Motor neuron (in vitro differentiated cells): ENCODE results near the gene BBS9. TPM values are rescaled to one million over a fixed set of nuclear protein-coding genes. Genes with fewer than 3 reads are reported as not detected.
"Not testable (repeated sequence)": the region's sequence is repeated elsewhere in the genome, so short reads cannot be mapped to it uniquely, and the experiment has no call there.

ENCODE experiments used
- ATAC-seq, 8 experiments: fragments of 200-7000 bp; cut with Tn5 transposase; replicated peaks in 6 of 8; 2 replicates each; pipeline ENCODE4 v1.8.0; 2021; ENCODE audit warnings: mild to moderate bottlenecking in 8 of 8, moderate library complexity in 8 of 8
- H3K27ac ChIP-seq, 2 donors: fragments of 250-450 bp; sonication (Bioruptor Pico); 2 replicates each; pipeline ENCODE4 v1.9.0; 2021; ENCODE audit warnings: antibody characterized with exemption in 2 of 2, mild to moderate bottlenecking in 2 of 2, moderate library complexity in 1 of 2
- H3K4me1 ChIP-seq, 2 donors: fragments of 250-450 bp; sonication (Bioruptor Pico); replicated peaks in 1 of 2; 2 replicates each; pipeline ENCODE4 v1.6.1; 2021; ENCODE audit warnings: antibody characterized with exemption in 2 of 2, mild to moderate bottlenecking in 2 of 2, moderate library complexity in 1 of 2
- H3K4me3 ChIP-seq, 5 donors: fragments of 250-450 bp; sonication (Bioruptor Pico); 2 replicates each; pipeline ENCODE4 v1.9.0; 2021; ENCODE audit warnings: antibody characterized with exemption in 5 of 5, mild to moderate bottlenecking in 5 of 5, moderate library complexity in 4 of 5
- WGBS, 10 experiments: fragments of 450-650 bp; shearing (Covaris generic); methylation state at CpG; one replicate each; pipeline ENCODE4 v1.0.0; 2022; 5-methylcytosine and 5-hydroxymethylcytosine counted together
- in situ Hi-C, 9 experiments: fragments of 400-800 bp; cut with MboI; loops; one replicate each; pipeline ENCODE4 v1.15.0; 2021; ENCODE audit warnings: low sequenced_read_pairs in 9 of 9, low pct_unique_long_range_greater_than_20kb in 2 of 9; ENCODE audit not compliant: unreplicated experiment in 9 of 9
- total RNA-seq, 8 experiments: library from RNA; unstranded; fragments of 300-600 nt; gene quantifications; 2 replicates each; pipeline versions ENCODE4 v1.2.3 to v1.2.4, GENCODE V29; 2022

Gene BBS9
- total RNA-seq, 8 experiments from 2014 or later = 11.4 to 43.5 (median 22.8) TPM

DNA sequence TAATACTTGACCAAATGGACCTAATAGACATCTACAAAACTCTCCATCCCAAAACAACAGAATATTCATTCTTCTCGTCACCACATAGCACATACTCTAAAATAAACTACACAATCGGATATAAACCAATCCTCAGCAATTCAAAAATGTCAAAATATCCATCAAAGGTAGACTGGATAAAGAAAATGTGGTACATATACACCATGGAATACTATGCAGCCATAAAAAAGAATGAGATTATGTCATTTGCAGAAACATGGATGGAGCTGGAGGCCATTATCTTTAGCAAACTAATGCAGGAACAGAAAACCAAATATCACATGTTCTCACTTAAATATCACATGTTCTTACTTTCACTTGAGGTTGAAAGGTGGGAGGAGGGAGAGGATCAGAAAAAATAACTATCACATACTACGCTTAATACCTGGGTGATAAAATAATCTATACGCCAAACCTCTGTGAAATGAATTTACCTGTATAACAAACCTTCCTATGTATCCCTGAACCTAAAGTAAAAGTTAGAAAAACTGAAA lies 142.5 kb downstream of the BBS9 start:
- ATAC-seq = not testable (repeated sequence)

DNA sequence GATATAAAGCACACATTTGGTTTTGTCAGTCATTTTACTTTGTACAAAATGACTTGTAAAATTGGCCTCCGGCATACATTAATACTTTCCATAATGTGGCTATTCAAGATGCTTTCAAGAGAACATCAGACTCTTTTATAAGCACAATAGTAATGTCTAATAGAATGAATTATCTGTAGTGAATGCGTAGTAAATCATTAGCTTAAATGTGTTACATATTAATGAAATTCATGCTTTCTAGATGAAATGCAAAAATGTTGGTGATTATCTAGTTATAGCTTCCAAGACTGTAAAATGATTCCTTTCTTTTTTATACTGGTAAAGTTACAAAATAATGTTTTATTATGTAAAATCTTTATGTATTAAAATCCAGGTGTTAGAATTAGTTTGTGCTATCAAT lies 144.0 kb downstream of the BBS9 start:
- in situ Hi-C loops = no loop called here
- WGBS, 10 experiments = 32 to 100% (median 87%) methylated on average over 1 to 2 of the region's 2 CpGs
- no peak overlapping the region for H3K4me3 ChIP-seq
- no peak overlapping the region for H3K27ac ChIP-seq
- ATAC-seq = no peak
- H3K4me1 ChIP-seq = no peaks in the 10 kb centered on the region

More for the DNA sequence above, 142.5 kb downstream of the BBS9 start:
- in situ Hi-C loops, H3K4me3 ChIP-seq, H3K4me1 ChIP-seq, H3K27ac ChIP-seq: not testable (repeated sequence)
- WGBS, 10 experiments = 68 to 100% (median 95%) methylated on average over 2 to 4 of the region's 4 CpGs

DNA sequence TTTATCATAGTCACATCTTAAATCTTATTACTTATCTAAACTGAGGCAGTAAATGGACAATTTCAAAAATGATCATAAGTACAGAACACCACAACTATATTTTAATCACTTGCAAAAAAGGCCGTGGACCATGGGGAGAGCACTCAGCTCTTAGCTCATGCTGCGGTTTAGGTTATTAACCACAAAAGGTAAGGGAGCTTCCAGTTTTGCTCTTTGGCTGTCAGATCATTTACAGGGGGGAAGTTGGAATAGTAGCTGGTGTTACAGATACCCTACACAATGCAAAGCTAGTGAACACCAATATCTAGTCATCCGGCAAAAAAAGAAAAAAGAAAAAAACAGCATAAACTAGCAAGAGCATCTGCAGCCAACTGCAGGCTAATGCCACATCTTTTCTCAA lies 147.0 kb downstream of the BBS9 start:
- no peaks in the 10 kb centered on the region for H3K4me1 ChIP-seq
- 80 to 100% (median 87%) methylated on average over 1 to 3 of the region's 3 CpGs; no CpG with 5 or more reads in 1 of the 10 experiments for WGBS, 10 experiments
- no peak overlapping the region for H3K27ac ChIP-seq
- ATAC-seq = no peak
- H3K4me3 ChIP-seq = no peak overlapping the region
- in situ Hi-C loops = no loop called here

DNA sequence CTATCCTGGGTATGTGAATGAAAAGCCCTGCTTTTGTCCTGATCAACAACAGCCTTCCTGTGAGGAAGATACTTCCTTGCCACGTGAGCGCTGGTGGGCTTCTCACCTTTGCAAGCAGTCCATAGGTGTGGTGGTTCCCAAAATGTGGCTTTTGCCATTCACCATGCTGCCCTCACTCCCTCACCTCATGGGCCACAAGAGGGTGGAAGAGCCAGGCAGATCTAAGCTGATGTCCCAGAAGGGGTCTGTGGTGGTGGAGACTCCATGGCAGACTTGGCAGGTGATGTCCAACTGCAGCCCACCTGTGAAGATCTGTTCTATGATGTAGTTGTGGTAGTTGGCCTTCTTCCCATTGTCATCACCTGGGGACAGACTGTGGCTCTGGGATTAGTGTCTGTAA lies 147.4 kb downstream of the BBS9 start:
- in situ Hi-C loops = no loop called here
- no peak for ATAC-seq
- Histone ChIP-seq H3K4me3 (no peak overlapping the region), H3K4me1 (no peaks in the 10 kb centered on the region), H3K27ac (no peak overlapping the region)
- WGBS, 10 experiments = 90 to 100% (median 93%) methylated on average over 1 to 2 of the region's 2 CpGs; no CpG with 5 or more reads in 5 of the 10 experiments

DNA sequence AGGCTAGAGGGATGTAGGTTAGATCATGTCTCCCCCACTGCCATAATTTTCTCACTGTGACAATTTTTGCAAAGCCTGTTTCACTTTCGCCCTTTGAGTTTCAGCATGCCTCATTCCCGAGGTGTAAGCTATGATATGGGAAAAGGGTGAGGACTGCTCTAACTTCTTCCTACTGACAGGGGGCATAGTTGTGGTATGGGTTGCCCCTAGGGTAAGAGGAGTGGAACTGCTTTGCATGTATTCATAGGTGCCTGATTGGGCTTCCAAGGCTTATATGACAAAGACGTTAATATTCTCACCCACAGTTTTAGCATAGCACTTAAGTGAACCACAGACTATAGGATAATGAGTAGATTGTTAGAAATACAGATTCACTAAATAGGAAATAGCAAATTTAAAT lies 148.7 kb downstream of the BBS9 start:
- 90 to 100% (median 98%) methylated on average over 2 to 3 of the region's 3 CpGs; no CpG with 5 or more reads in 4 of the 10 experiments for WGBS, 10 experiments
- Histone ChIP-seq H3K27ac (no peak overlapping the region), H3K4me1 (no peaks in the 10 kb centered on the region), H3K4me3 (no peak overlapping the region)
- no peak for ATAC-seq
- in situ Hi-C loops = no loop called here

DNA sequence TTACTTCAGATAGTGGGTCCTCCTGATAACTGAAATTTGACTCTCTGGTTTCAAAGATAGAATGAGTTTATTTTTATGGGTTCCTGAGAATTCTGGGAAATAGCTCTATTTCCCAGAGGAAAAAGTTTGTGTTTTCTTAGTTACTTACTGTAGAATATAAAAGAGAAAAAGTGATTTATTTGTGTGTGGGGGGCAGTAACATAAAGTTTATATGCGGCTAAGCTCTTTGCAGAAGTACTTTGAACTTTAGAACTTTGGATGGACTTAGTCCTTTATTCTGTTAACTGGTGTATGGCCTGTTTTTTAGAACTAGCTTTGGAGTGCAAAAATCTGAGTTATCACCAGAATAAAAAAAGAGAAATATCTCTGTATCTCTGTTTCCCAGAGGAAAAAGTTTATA lies 157.1 kb downstream of the BBS9 start:
- Histone ChIP-seq H3K4me1 (no peaks in the 10 kb centered on the region), H3K27ac (no peak overlapping the region), H3K4me3 (no peak overlapping the region)
- no peak for ATAC-seq
- 60 to 100% (median 100%) methylated on average over 1 of the region's 1 CpG for WGBS, 10 experiments
- in situ Hi-C loops = no loop called here

DNA sequence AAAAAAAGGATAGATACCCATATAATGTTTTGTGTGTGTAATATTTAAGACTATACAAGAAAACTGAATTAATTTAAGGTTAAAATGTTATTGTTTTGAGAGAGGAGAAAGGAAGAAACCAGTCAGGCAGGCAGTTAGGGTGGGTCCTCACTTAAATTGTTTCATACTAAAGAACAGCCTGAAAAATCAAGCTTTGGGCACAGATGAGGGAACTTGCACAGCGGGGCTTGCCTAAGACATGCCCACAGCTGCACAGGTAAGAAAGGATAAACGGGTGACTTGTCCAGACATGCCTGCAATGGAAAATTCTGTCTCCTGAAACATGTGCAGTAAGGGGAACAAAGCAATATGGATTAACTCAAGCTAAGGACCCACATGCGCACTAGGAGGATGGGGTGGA lies 158.4 kb downstream of the BBS9 start:
- Histone ChIP-seq H3K4me3 (no peak overlapping the region), H3K27ac (no peak overlapping the region), H3K4me1 (no peaks in the 10 kb centered on the region)
- WGBS, 10 experiments = 79 to 100% (median 94%) methylated on average over 1 to 3 of the region's 3 CpGs; no CpG with 5 or more reads in 3 of the 10 experiments
- in situ Hi-C loops = no loop called here
- ATAC-seq = no peak

DNA sequence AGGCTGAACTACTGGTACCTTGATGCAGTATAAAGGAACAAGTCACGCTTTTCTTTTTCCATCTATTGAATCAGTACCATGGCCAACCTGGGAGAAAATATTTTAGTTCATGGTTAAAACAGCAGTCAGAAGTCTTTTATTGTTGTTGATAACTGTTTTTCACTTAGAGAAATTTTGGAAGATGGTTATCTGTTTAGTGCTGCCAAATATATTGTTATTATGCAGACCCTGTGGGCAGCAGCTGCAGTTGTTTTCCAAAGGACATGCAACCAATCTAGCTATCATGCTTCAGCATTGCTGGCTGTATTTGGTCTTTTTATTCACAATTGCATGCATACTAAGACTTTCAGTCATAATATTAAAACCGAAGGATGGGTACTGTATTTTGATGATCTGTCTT lies 169.5 kb downstream of the BBS9 start:
- WGBS, 10 experiments = 0 to 100% (median 91%) methylated on average over 1 to 2 of the region's 2 CpGs; no CpG with 5 or more reads in 1 of the 10 experiments
- ATAC-seq = no peak

DNA sequence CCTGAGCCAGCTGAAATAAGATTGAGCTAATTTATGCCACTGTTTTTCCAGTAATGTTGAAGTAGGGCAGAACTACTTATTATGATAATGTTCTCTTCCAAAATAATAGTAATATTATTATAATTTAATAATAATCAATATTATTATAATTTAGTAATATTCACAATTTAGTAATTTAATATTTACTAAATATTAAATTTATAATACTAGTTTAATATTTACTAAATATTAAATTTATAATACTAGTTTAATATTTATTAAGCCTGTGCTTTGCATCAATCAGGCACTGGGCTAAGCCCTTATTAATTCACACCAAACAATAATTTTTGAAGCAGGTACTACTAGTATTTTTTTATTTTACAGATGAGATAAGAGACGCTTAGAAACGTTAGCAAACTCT lies 170.1 kb downstream of the BBS9 start:
- no peak for ATAC-seq
- H3K27ac ChIP-seq = no peak overlapping the region
- in situ Hi-C loops = no loop called here
- no peak overlapping the region for H3K4me3 ChIP-seq
- no peaks in the 10 kb centered on the region for H3K4me1 ChIP-seq
- 50 to 100% (median 85%) methylated on average over 1 to 2 of the region's 2 CpGs; no CpG with 5 or more reads in 2 of the 10 experiments for WGBS, 10 experiments

More for the DNA sequence above, 169.5 kb downstream of the BBS9 start:
- H3K4me3 ChIP-seq = no peak overlapping the region
- in situ Hi-C loops = no loop called here
- H3K27ac ChIP-seq = no peak overlapping the region
- H3K4me1 ChIP-seq = no peaks in the 10 kb centered on the region

DNA sequence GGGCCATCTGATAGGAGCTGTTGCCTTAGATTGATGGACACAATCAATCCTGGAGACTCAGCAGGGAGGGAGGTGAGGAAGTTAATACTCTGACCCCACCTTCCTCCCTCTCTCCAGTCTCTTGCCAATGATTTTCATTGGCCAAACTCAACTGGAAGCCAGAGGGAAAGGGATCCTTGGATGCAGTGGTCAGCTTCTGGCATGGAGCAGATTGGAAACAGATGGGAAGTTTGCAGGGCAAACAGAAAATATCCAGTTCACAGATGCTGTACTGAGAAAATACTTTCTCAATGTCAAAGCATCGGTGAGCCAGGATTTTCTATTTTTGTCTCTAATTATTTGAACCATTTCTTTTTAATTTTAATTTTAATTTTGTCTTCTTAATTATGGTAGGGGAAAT lies 170.8 kb downstream of the BBS9 start:
- 13 to 100% (median 100%) methylated on average over 1 of the region's 1 CpG; no CpG with 5 or more reads in 1 of the 10 experiments for WGBS, 10 experiments
- Histone ChIP-seq H3K4me3 (no peak overlapping the region), H3K4me1 (no peaks in the 10 kb centered on the region), H3K27ac (no peak overlapping the region)
- in situ Hi-C loops = no loop called here
- no peak for ATAC-seq

DNA sequence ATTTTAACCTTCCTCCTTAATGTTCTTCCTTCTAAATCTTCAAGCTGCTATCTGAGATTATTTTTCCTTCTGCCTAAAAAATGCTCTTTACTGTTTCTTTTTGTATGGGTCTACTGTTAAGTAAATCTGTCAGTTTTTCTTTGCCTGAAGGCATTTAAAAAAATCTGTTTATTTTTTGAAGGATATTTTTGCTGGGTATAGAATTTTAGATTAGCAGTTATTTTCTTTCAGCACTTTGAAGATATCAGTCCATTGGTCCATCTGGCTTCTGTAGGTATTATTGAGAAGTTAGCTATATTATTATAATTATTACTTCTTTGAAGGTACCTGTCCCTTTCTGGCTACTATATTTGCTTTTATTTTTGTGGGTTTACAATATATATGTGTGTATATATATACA lies 171.4 kb downstream of the BBS9 start:
- Histone ChIP-seq H3K4me1 (no peaks in the 10 kb centered on the region), H3K27ac (no peak overlapping the region), H3K4me3 (no peak overlapping the region)
- in situ Hi-C loops = no loop called here
- ATAC-seq = no peak

DNA sequence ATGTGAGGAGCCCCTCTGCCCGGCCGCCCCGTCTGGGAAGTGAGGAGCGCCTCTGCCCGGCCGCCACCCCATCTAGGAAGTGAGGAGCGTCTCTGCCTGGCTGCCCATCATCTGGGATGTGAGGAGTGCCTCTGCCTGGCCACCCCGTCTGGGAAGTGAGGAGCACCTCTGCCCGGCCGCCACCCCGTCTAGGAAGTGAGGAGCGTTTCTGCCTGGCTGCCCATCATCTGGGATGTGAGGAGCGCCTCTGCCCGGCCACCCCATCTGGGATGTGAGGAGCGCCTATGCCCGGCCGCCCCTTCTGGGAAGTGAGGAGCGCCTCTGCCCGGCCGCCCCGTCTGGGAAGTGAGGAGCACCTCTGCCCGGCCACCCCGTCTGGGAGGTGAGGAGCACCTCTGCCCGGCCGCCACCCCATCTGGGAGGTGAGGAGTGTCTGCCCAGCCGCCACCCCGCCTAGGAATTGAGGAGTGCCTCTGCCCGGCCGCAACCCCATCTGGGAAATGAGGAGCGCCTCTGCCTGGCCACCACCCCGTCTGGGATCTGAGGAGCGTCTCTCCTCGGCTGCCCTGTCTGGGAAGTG lies 174.7 kb downstream of the BBS9 start:
- H3K4me1 ChIP-seq, ATAC-seq, H3K4me3 ChIP-seq, in situ Hi-C loops, H3K27ac ChIP-seq: not testable (repeated sequence)
- WGBS, 10 experiments = 33% methylated on average over 1 of the region's 33 CpGs; no CpG with 5 or more reads in 9 of the 10 experiments

DNA sequence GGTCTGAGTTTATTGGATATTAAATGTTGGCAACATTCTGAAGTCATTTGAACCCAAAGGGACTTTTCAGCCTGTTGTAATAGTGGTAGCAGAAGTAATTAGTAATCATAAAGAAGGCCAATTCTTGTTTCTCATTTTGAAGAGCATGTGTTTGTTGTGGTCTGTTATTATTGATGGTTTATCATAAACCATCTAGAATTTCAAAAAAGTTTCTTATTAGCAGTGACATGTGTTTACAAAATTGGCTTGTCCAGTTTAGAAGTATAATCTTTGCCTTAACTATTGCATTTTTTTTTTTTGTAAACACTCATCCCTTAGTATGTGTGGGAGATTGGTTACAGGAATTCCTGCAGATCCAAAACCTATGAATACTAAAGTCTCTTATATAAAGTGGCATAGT lies 177.8 kb downstream of the BBS9 start:
- ATAC-seq = no peak
- Histone ChIP-seq H3K4me1 (no peaks in the 10 kb centered on the region), H3K27ac (no peak overlapping the region), H3K4me3 (no peak overlapping the region)
- in situ Hi-C loops = no loop called here

DNA sequence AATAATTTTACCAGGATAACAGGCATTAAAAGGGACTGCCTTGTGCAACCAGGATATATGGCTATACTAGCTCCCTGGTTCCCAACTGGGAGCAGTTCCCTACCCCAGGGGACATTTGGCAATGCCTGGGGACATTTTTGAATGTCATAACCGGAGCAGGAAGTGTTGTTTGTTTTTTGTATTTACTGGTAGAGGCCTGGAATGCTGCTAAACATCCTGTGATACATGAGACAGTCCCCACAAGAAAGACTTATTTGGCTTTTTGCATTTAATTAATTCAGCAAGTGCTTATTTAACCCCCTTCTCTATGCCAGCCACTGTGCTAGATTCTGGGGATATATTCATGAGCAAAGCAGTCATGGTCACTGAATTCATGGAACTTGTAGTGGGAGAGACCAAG lies 181.2 kb downstream of the BBS9 start:
- Histone ChIP-seq H3K4me3 (no peak overlapping the region), H3K4me1 (peaks cover 0 to 3% of the 10 kb centered on the region in 2 donors), H3K27ac (no peak overlapping the region)
- in situ Hi-C loops = no loop called here
- ATAC-seq = peak in 1 of 8 experiments; percentile 55
- WGBS, 10 experiments = 40 to 100% (median 59%) methylated on average over 1 of the region's 1 CpG; no CpG with 5 or more reads in 6 of the 10 experiments
